Chondrocyte (in vitro differentiated cells): ENCODE data around the gene USF3. TPM values are rescaled to one million over a fixed set of nuclear protein-coding genes. Genes with fewer than 3 reads are reported as not detected.

Experiments
- DNase-seq: peaks from one replicate; pipeline ENCODE4 v3.0.0; 2021; ENCODE audit warnings: mixed read lengths, low spot score
- H3K27ac Mint-ChIP-seq: one replicate; pipeline ENCODE4 v1.8.0; 2021; ENCODE audit warnings: mild to moderate bottlenecking, moderate library complexity, mixed read lengths; ENCODE audit not compliant: unreplicated experiment
- H3K27me3 Mint-ChIP-seq: 2 replicates; pipeline ENCODE4 v1.8.0; 2021; ENCODE audit warnings: low read depth, mixed read lengths
- H3K36me3 Mint-ChIP-seq: 2 replicates; pipeline ENCODE4 v1.8.0; 2021; ENCODE audit warnings: low read depth, mixed read lengths
- H3K4me1 Mint-ChIP-seq: 2 replicates; pipeline ENCODE4 v1.8.0; 2021; ENCODE audit warnings: low read depth, mild to moderate bottlenecking, mixed read lengths
- H3K4me3 Mint-ChIP-seq: one replicate; pipeline ENCODE4 v1.8.0; 2021; ENCODE audit warnings: mild to moderate bottlenecking, moderate library complexity, mixed read lengths; ENCODE audit not compliant: unreplicated experiment
- H3K9me3 Mint-ChIP-seq: 2 replicates; pipeline ENCODE4 v1.8.0; 2021; ENCODE audit warnings: low read depth, mixed read lengths
- total RNA-seq: library from RNA; stranded (reverse); gene quantifications from 3 replicates; pipeline ENCODE4 v1.2.1, GENCODE V29; 2021
- TF ChIP-seq, protein P1 (sequence below): fragments of 200-600 bp; sonication (generic); IDR thresholded peaks from 2 replicates; pipeline ENCODE4 v1.5.0; 2021; ENCODE audit warnings: antibody characterized with exemption, mild to moderate bottlenecking, moderate library complexity

The USF3 gene
- total RNA-seq, 1 donor from 2014 or later, result 9.0 TPM

DNA sequence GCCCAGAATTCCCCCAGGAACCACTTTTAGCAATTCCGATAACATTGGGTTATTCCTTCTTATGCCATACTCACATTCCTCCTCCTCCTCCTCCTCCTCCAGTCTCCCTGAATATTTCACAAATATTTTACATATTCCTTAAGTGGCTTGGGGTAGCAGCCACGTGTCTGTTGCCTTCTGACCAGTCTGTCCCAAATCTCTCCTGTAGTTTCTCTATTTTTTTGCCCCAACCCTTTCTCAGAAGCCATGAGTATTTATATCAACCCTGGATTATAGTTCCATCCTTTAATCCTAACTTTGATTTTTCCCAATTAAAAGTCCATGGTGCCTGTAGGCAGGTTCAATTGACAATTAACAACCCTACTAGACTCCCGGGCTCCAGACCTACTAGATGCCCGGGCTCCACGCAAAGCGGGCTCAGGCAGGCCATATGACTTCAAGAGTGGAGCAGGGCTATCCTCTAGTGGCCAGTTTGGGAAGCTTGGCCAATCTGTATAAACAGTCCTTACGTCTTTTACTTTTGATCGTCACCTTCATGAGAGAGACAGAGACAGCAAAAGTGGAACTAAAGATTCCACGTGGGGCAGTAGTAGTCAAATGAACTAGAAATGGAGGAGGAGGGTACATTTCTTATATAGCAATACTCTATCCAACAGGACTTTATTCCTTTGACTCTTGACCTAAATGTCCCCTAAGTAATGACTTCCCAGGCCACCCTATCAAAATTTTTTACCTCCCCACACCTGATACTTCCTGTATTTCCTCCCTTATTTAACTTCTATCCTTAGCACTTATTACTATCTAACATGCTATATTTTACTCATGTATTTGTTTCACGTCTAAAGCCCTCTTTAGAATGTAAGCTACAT is 69.7 kb downstream of the USF3 start:
- TF ChIP-seq, protein P1, sequence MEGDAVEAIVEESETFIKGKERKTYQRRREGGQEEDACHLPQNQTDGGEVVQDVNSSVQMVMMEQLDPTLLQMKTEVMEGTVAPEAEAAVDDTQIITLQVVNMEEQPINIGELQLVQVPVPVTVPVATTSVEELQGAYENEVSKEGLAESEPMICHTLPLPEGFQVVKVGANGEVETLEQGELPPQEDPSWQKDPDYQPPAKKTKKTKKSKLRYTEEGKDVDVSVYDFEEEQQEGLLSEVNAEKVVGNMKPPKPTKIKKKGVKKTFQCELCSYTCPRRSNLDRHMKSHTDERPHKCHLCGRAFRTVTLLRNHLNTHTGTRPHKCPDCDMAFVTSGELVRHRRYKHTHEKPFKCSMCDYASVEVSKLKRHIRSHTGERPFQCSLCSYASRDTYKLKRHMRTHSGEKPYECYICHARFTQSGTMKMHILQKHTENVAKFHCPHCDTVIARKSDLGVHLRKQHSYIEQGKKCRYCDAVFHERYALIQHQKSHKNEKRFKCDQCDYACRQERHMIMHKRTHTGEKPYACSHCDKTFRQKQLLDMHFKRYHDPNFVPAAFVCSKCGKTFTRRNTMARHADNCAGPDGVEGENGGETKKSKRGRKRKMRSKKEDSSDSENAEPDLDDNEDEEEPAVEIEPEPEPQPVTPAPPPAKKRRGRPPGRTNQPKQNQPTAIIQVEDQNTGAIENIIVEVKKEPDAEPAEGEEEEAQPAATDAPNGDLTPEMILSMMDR, result peak; percentile 94
- Mint-ChIP-seq H3K27ac (no peak overlapping the region), H3K36me3 (no peaks in the 10 kb centered on the region), H3K4me1 (peaks cover 13% of the 10 kb centered on the region), H3K9me3 (no peaks in the 10 kb centered on the region), H3K4me3 (no peak overlapping the region), H3K27me3 (peaks cover 11% of the 10 kb centered on the region)
- DNase-seq, result no peak

DNA sequence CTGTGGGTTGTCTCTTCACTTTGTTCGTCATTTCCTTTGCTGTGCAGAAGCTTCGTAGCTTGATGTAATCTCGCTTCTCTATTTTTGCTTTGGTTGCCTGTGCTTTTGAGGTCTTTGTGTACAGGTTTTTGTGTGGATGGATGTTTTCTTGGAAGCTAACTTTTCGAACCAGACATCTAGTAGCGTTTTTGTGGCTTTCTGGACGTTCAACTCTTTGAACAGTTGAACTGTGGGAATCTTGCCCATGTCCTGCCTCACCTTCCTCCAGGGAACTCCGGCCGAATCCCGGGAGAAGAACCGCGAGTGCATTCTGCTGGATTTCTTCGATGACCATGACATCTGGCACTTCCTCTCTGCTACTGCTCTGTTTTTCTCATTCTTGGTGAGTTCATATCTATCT is 70.6 kb downstream of the USF3 start:
- no peaks in the 10 kb centered on the region for H3K36me3 Mint-ChIP-seq
- no peak overlapping the region for H3K27ac Mint-ChIP-seq
- H3K4me1 Mint-ChIP-seq, result peaks cover 13% of the 10 kb centered on the region
- H3K27me3 Mint-ChIP-seq, result peaks cover 14% of the 10 kb centered on the region
- TF ChIP-seq, protein P1, result no peak
- DNase-seq, result no peak
- no peak overlapping the region for H3K4me3 Mint-ChIP-seq
- no peaks in the 10 kb centered on the region for H3K9me3 Mint-ChIP-seq

DNA sequence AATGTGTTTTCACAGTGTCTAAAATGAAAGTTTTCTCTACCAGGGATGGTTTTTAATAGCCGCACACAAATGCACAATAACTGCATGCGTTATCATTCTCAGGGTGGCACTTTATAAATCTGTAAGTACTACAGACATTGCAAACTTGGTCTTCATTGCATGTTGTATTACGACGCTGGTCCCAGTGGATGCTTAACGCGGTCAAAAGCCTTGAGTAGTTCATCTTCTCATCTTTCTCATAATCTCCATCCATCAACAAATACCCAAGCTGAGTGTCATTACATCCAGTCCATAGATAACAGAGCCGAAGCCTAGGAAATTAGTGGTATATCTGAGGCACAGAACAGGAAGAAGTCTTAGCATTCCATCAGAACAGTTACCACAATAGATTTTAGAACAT is 72.6 kb downstream of the USF3 start:
- H3K4me1 Mint-ChIP-seq, result peaks cover 13% of the 10 kb centered on the region
- no peak overlapping the region for H3K4me3 Mint-ChIP-seq
- peaks cover 16% of the 10 kb centered on the region for H3K27me3 Mint-ChIP-seq
- TF ChIP-seq, protein P1, result no peak
- H3K9me3 Mint-ChIP-seq, result no peaks in the 10 kb centered on the region
- H3K36me3 Mint-ChIP-seq, result no peaks in the 10 kb centered on the region
- DNase-seq, result no peak
- H3K27ac Mint-ChIP-seq, result no peak overlapping the region

DNA sequence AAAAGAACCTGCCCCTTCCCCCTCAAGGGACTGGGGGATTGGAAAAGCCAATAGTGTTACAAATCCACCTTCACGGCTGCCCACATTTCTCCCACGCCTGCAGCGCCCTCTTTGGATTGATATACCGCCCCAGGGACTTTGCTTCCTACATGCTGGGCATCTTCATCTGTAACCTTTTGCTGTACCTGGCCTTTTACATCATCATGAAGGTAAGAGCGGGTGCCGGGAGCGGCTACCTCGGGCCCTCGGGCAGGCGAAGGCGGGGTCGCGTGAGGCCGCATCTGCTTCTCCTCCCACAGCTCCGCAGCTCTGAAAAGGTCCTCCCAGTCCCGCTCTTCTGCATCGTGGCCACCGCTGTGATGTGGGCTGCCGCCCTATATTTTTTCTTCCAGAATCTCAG is 73.1 kb downstream of the USF3 start:
- DNase-seq, result no peak
- H3K4me1 Mint-ChIP-seq, result peaks cover 13% of the 10 kb centered on the region
- no peaks in the 10 kb centered on the region for H3K36me3 Mint-ChIP-seq
- peak overlapping the region; percentile 17 for H3K4me3 Mint-ChIP-seq
- peaks cover 16% of the 10 kb centered on the region for H3K27me3 Mint-ChIP-seq
- H3K27ac Mint-ChIP-seq, result no peak overlapping the region
- TF ChIP-seq, protein P1, result peak; percentile 31
- H3K9me3 Mint-ChIP-seq, result no peaks in the 10 kb centered on the region

GRCh38 chr3:113620091-113620490 is 76.4 kb downstream of the USF3 start:
- Mint-ChIP-seq H3K27me3 (peaks cover 9% of the 10 kb centered on the region), H3K9me3 (no peaks in the 10 kb centered on the region), H3K4me1 (no peaks in the 10 kb centered on the region), H3K36me3 (no peaks in the 10 kb centered on the region), H3K4me3 (no peak overlapping the region), H3K27ac (no peak overlapping the region)
- DNase-seq, result no peak
- TF ChIP-seq, protein P1, result no peak
